H1 (cell line): ENCODE data around the gene NINJ2. TPM values are rescaled to one million over a fixed set of nuclear protein-coding genes. Genes with fewer than 3 reads are reported as not detected.
"Not testable (repeated sequence)": the region's sequence is repeated elsewhere in the genome, so short reads cannot be mapped to it uniquely, and the experiment has no call there.

Experiments
- CTCF ChIA-PET: fragments of 300-600 bp; sonication (Branson Sonifier 250); formaldehyde crosslinking; loops from one replicate; lab custom pipeline; 2021; ENCODE audit not compliant: partially characterized antibody; lab: Charles Lee
- POLR2A ChIA-PET: fragments of 300-600 bp; sonication (Branson Sonifier 250); formaldehyde crosslinking; loops from one replicate; lab custom pipeline; 2021; ENCODE audit warnings: inconsistent platforms; ENCODE audit not compliant: partially characterized antibody; lab: Charles Lee
- DNase-seq, 2 experiments: peaks; one replicate each; pipeline versions ENCODE4 v3.0.0 to v3.0.0-alpha.2; 2010 to 2022; ENCODE audit warnings: low spot score in 2 of 2, low read depth in 1 of 2, mixed read lengths in 1 of 2
- FAIRE-seq: peaks from 2 replicates; lab custom pipeline; 2011; peaks lifted over from hg19 to GRCh38; lab: Jason Lieb, UNC
- H2AFZ ChIP-seq: 2 replicates; pipeline ENCODE4 v1.8.1; 2012; ENCODE audit warnings: low read length, inconsistent platforms
- H2AK5ac ChIP-seq: 2 replicates; pipeline ENCODE4 v1.6.1; 2013; ENCODE audit warnings: low read depth, low read length
- H2BK120ac ChIP-seq: replicated peaks from 2 replicates; pipeline ENCODE3; 2013; ENCODE audit warnings: low read depth, low read length, inconsistent platforms
- H2BK12ac ChIP-seq: 2 replicates; pipeline ENCODE4 v1.6.1; 2013; ENCODE audit warnings: low read depth, low read length
- H2BK15ac ChIP-seq: 2 replicates; pipeline ENCODE4 v1.6.1; 2013; ENCODE audit warnings: low read length
- H2BK20ac ChIP-seq: 2 replicates; pipeline ENCODE4 v1.6.1; 2013; ENCODE audit warnings: low read length
- H2BK5ac ChIP-seq: 2 replicates; pipeline ENCODE4 v1.6.1; 2013; ENCODE audit warnings: low read depth, low read length
- H3K14ac ChIP-seq: 2 replicates; pipeline ENCODE4 v1.6.1; 2013; ENCODE audit warnings: inconsistent platforms; ENCODE audit not compliant: insufficient read length
- H3K18ac ChIP-seq: 2 replicates; pipeline ENCODE4 v1.6.1; 2013; ENCODE audit warnings: low read length; ENCODE audit errors: extremely low read depth
- H3K23ac ChIP-seq: 2 replicates; pipeline ENCODE4 v1.6.1; 2013; ENCODE audit warnings: inconsistent platforms; ENCODE audit not compliant: insufficient read length
- H3K23me2 ChIP-seq: 2 replicates; pipeline ENCODE4 v1.6.1; 2013; ENCODE audit warnings: low read depth, low read length
- H3K27ac ChIP-seq: 2 replicates; pipeline ENCODE4 v1.6.1; 2011; ENCODE audit warnings: low read depth, low read length, inconsistent platforms
- H3K27me3 ChIP-seq, 4 experiments: replicated peaks in 1 of 4; 1 replicate in 1 of 4; 2 replicates in 3 of 4; pipeline versions ENCODE4 v1.6.1 to v1.8.1; 2011 to 2013; ENCODE audit warnings: low read length in 3 of 4, mild to moderate bottlenecking in 3 of 4, inconsistent platforms in 2 of 4, mixed read lengths in 2 of 4, moderate library complexity in 1 of 4; ENCODE audit not compliant: control insufficient read depth in 3 of 4, insufficient read depth in 3 of 4; ENCODE audit errors: extremely low read depth in 1 of 4
- H3K36me3 ChIP-seq, 4 experiments: 2 replicates each; pipeline versions ENCODE4 v1.6.1 to v1.8.1; 2011 to 2013; ENCODE audit warnings: mild to moderate bottlenecking in 4 of 4, low read length in 3 of 4, moderate library complexity in 2 of 4, control low read depth in 1 of 4, inconsistent platforms in 1 of 4; ENCODE audit not compliant: insufficient read depth in 4 of 4, control insufficient read depth in 2 of 4
- H3K4ac ChIP-seq: replicated peaks from 2 replicates; pipeline ENCODE3; 2013; ENCODE audit warnings: low read length, low read depth, mixed read lengths, inconsistent platforms; ENCODE audit not compliant: insufficient read length
- H3K4me1 ChIP-seq, 4 experiments: replicated peaks in 1 of 4; 1 replicate in 1 of 4; 2 replicates in 3 of 4; pipeline versions ENCODE4 v1.6.1 to v1.8.1; 2011 to 2013; ENCODE audit warnings: low read length in 3 of 4, inconsistent platforms in 2 of 4, mixed read lengths in 1 of 4; ENCODE audit not compliant: insufficient read depth in 4 of 4, control insufficient read depth in 3 of 4
- H3K4me2 ChIP-seq, 2 experiments: 2 replicates each; pipeline versions ENCODE4 v1.6.1 to v1.8.1; 2011 to 2013; ENCODE audit warnings: low read depth in 2 of 2, low read length in 2 of 2, control low read depth in 1 of 2, inconsistent platforms in 1 of 2, mild to moderate bottlenecking in 1 of 2; ENCODE audit not compliant: insufficient read depth in 1 of 2
- H3K4me3 ChIP-seq, 4 experiments: fragments of 200-600, 300-600 bp in 1 of 4; sonication (generic), shearing (Covaris generic), sonication (Bioruptor Twin) in 1 of 4; 2 replicates each; pipeline versions ENCODE4 v1.5.1 to v1.8.1; 2011 to 2016; ENCODE audit warnings: low read length in 4 of 4, low read depth in 3 of 4, control low read depth in 2 of 4, inconsistent platforms in 2 of 4, mild to moderate bottlenecking in 2 of 4, mixed read lengths in 1 of 4, moderate library complexity in 1 of 4; ENCODE audit not compliant: insufficient read depth in 2 of 4; ENCODE audit errors: extremely low read depth in 1 of 4
- H3K56ac ChIP-seq: replicated peaks from 2 replicates; pipeline ENCODE3; 2013; ENCODE audit warnings: low read depth, mild to moderate bottlenecking, mixed read lengths, low read length, inconsistent platforms; ENCODE audit not compliant: insufficient read length
- H3K79me1 ChIP-seq: 2 replicates; pipeline ENCODE4 v1.6.1; 2013; ENCODE audit warnings: low read depth, low read length, control low read depth
- H3K79me2 ChIP-seq, 2 experiments: 2 replicates each; pipeline versions ENCODE4 v1.6.1 to v1.8.1; 2012 to 2013; ENCODE audit warnings: low read length in 2 of 2, mild to moderate bottlenecking in 2 of 2, inconsistent platforms in 1 of 2; ENCODE audit not compliant: insufficient read depth in 2 of 2, control insufficient read depth in 1 of 2
- H3K9ac ChIP-seq, 4 experiments: replicated peaks in 1 of 4; 1 replicate in 1 of 4; 2 replicates in 3 of 4; pipeline versions ENCODE4 v1.6.1 to v1.8.1; 2011 to 2013; ENCODE audit warnings: low read depth in 3 of 4, low read length in 3 of 4, control low read depth in 2 of 4, mild to moderate bottlenecking in 2 of 4, moderate library complexity in 2 of 4, inconsistent platforms in 1 of 4; ENCODE audit errors: extremely low read depth in 1 of 4
- H3K9me3 ChIP-seq, 2 experiments: 2 replicates each; pipeline versions ENCODE4 v1.6.1 to v1.8.1; 2012 to 2013; ENCODE audit warnings: mild to moderate bottlenecking in 2 of 2, moderate library complexity in 2 of 2, control low read depth in 1 of 2, inconsistent platforms in 1 of 2, low read depth in 1 of 2, low read length in 1 of 2, mixed read lengths in 1 of 2; ENCODE audit not compliant: insufficient read depth in 2 of 2
- H4K20me1 ChIP-seq, 2 experiments: replicated peaks in 1 of 2; 2 replicates each; pipeline versions ENCODE3 to v1.8.1; 2011 to 2013; ENCODE audit warnings: inconsistent platforms in 2 of 2, low read length in 2 of 2, mild to moderate bottlenecking in 1 of 2; ENCODE audit not compliant: insufficient read depth in 2 of 2, control insufficient read depth in 1 of 2
- H4K5ac ChIP-seq: 2 replicates; pipeline ENCODE4 v1.6.1; 2013; ENCODE audit warnings: low read length, low read depth, mixed read lengths, inconsistent platforms; ENCODE audit not compliant: insufficient read length
- H4K8ac ChIP-seq: 2 replicates; pipeline ENCODE4 v1.8.0; 2013; ENCODE audit warnings: mild to moderate bottlenecking, moderate library complexity, low read length, inconsistent platforms; ENCODE audit not compliant: insufficient read depth; ENCODE audit errors: extremely low read depth
- H4K91ac ChIP-seq: replicated peaks from 2 replicates; pipeline ENCODE3; 2013; ENCODE audit warnings: low read length, mixed read lengths, inconsistent platforms; ENCODE audit not compliant: insufficient read length
- WGBS, 2 experiments: shearing (Covaris generic) in 1 of 2; methylation state at CpG; one replicate each; pipeline versions ENCODE4 v1.1.6 to v1.1.7; 2013 to 2015; ENCODE audit warnings: low lambda C conversion rate in 2 of 2, mixed read lengths in 2 of 2, inconsistent platforms in 1 of 2, low coverage in 1 of 2, missing lambda C conversion rate in 1 of 2; ENCODE audit not compliant: insufficient replicate concordance in 2 of 2, insufficient coverage in 1 of 2, insufficient read length in 1 of 2; ENCODE audit errors: extremely low coverage in 1 of 2, missing lambda C conversion rate in 1 of 2; 5-methylcytosine and 5-hydroxymethylcytosine counted together
- polyA plus RNA-seq, 7 experiments: library from polyadenylated mRNA; depleted of rRNA in 3 of 7; stranded (reverse) in 5 of 7; unstranded in 2 of 7; fragments of >200 nt in 5 of 7; fragments of 200-250 nt in 2 of 7; gene quantifications; 1 replicate in 5 of 7; 2 replicates in 1 of 7; 4 replicates in 1 of 7; pipeline versions ENCODE4 v1.2.1 to v1.2.3, GENCODE V29; 2011 to 2013; ENCODE audit warnings: missing spikeins in 2 of 7, mixed read lengths in 2 of 7
- total RNA-seq: library from RNA; stranded (reverse); fragmentation: NEBNext Ultra II Directional; extraction: Animal tissue kit (Norgen Biotek cat#: 25700); gene quantifications from 2 replicates; pipeline ENCODE4 v1.2.1, GENCODE V29; 2021
- TF ChIP-seq, protein P1 (sequence below): IDR thresholded peaks from 2 replicates; pipeline ENCODE4 v1.6.1; 2012; ENCODE audit warnings: inconsistent platforms

Gene NINJ2
- total and polyA plus RNA-seq, 2 of the 8 experiments (the other 6 are each of a cell fraction or from before 2014, with no cell fraction given): 1.4 TPM; not detected in 1

DNA sequence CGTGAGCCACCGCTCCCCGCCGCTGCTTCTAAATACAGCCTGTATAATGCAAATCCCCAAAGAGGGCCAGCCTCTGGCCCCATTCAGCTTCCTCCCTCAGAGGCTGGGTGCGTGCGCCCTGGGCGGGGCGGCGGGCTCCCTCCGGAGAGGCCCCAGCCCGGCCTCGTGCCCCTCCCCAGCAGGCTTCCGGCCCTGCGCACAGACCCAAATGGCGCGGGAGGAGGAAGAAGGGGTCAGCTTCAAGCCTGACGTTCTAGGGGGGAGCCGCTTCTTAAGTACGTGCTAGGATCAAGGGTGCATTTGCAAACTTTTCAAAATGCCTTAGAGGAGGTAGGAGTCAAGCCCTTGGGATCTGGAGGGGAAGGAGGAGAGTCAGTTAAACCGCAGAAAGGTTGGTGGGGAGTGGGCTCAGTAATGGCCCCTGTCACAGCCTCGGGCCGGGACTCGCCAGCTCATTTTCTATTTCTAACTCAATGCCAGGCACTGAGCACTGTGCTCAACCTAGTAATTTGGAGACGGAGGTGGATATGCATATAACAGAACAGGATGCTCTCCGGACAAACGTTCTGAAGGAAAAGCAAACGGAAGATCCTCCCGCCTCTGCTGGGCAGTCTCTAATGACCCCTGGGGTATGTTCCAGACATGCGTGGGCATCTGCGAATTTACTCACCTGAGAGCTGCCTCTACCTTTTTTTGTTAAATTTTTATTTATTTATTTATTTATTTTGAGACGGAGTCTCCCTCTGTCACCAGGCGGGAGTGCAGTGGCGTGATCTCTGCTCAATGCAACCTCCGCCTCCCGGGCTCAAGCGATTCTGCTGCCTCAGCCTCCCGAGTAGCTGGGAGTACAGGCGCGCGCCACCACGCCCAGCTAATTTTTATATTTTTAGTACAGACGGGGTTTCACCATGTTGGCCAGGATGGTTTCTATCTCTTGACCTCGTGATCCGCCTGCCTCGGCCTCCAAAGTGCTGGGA, 32.3 kb downstream of the NINJ2 start (continued):
- TF ChIP-seq, protein P1, sequence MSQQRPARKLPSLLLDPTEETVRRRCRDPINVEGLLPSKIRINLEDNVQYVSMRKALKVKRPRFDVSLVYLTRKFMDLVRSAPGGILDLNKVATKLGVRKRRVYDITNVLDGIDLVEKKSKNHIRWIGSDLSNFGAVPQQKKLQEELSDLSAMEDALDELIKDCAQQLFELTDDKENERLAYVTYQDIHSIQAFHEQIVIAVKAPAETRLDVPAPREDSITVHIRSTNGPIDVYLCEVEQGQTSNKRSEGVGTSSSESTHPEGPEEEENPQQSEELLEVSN: peak; percentile 63; the same call in 1 of the 2 replicates

DNA sequence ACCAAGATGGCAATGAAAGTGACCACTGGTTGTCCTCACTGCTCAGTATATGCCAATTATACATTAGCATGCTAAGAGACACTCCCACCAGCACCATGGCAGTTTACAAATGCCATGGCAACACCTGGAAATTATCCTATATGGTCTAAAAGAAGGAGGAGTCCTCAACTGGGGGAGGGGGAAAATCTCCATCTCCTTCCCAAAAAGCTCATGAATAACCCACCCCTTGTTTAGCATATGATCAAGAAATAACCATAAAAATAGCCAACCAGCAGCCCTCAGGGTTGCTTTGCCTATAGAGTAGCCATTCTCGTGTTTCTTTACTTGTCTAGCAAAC, 34.5 kb downstream of the NINJ2 start:
- H4K5ac ChIP-seq, DNase-seq, H2BK20ac ChIP-seq, H3K23ac ChIP-seq, FAIRE-seq, H3K27me3 ChIP-seq, H3K56ac ChIP-seq, H3K14ac ChIP-seq, H2BK12ac ChIP-seq, H3K4ac ChIP-seq, H4K20me1 ChIP-seq, H4K91ac ChIP-seq, H2BK5ac ChIP-seq, H3K18ac ChIP-seq, H3K79me1 ChIP-seq, H2BK15ac ChIP-seq, H3K4me3 ChIP-seq, H3K9me3 ChIP-seq, H3K23me2 ChIP-seq, POLR2A ChIA-PET, H3K79me2 ChIP-seq, H3K4me2 ChIP-seq, H3K9ac ChIP-seq, H3K36me3 ChIP-seq, H2AFZ ChIP-seq, H2AK5ac ChIP-seq, H2BK120ac ChIP-seq, H4K8ac ChIP-seq, H3K27ac ChIP-seq: not testable (repeated sequence)
- CTCF ChIA-PET: interaction anchor here (1.2 kb wide), 1 partner anchor 53 kb away, joined by 5 read pairs; no protein-coding TSS in a partner anchor
- 53% methylated on average over 1 of the region's 1 CpG; no CpG with 5 or more reads in 1 of the 2 experiments for WGBS, 2 experiments
- peaks cover 6 to 14% (median 14%) of the 10 kb centered on the region in 4 experiments for H3K4me1 ChIP-seq
